ENCODE results near the gene CBX8.

GRCh38 chr17:79811868-79812352, 15.0 kb upstream of the CBX8 start:
- TF ChIP-seq CTCF (conservative IDR thresholded peaks at IDR 0.05 in 1 of 2, IDR thresholded peaks at IDR 0.05 in 1 of 2; ENCODE audit: extremely low read depth in 1 of 2, insufficient read depth in 1 of 2, low read depth in 1 of 2, low read length in 2 of 2) (no peak), EZH2 (IDR thresholded peaks at IDR 0.05; ENCODE audit: borderline replicate concordance, low read length) (peak; percentile 64)

Data from mammary epithelial cell (primary cell).